ENCODE measurements around the gene UBA1. TPM values are rescaled to one million over a fixed set of nuclear protein-coding genes. Genes with fewer than 3 reads are reported as not detected.
A peak's percentile ranks its signal among the peaks of the same experiment; 100 is the strongest.

UBA1 gene
- total and polyA plus RNA-seq, 2 of the 8 experiments (the other 6 are each of a cell fraction or from before 2014, with no cell fraction given), result 313 to 458 TPM

GRCh38 chrX:47158131-47158530 is 35.5 kb upstream of the UBA1 start:
- Histone ChIP-seq H3K79me2 (ENCODE audit: control insufficient read depth in 1 of 2, insufficient read depth in 2 of 2, low read length in 2 of 2) (peaks cover 0 to 46% of the 10 kb centered on the region in 2 experiments; a peak in 2 of 4 replicates), H3K4me3 (ENCODE audit: extremely low read depth in 1 of 4, insufficient read depth in 2 of 4, low read depth in 3 of 4, low read length in 4 of 4) (no peak overlapping the region), H3K36me3 (ENCODE audit: control insufficient read depth in 2 of 4, insufficient read depth in 4 of 4, low read length in 3 of 4) (peaks cover 0 to 17% (median 3%) of the 10 kb centered on the region in 4 experiments; a peak in 3 of 8 replicates), H2AFZ (ENCODE audit: low read length) (no peak overlapping the region), H3K9me3 (ENCODE audit: insufficient read depth in 2 of 2, low read depth in 1 of 2, low read length in 1 of 2) (no peaks in the 10 kb centered on the region), H3K27ac (ENCODE audit: low read depth, low read length) (no peak overlapping the region), H3K79me1 (ENCODE audit: low read depth, low read length) (peaks cover 2% of the 10 kb centered on the region; the same call in 1 of the 2 replicates), H3K4ac (replicated peaks; ENCODE audit: insufficient read length, low read depth, low read length) (no peak overlapping the region), H3K23ac (ENCODE audit: insufficient read length) (no peak overlapping the region), H3K4me1 (replicated peaks in 1 of 4; ENCODE audit: control insufficient read depth in 3 of 4, insufficient read depth in 4 of 4, low read length in 3 of 4) (no peaks in the 10 kb centered on the region), H3K9ac (replicated peaks in 1 of 4; ENCODE audit: extremely low read depth in 1 of 4, low read depth in 3 of 4, low read length in 3 of 4) (no peak overlapping the region), H2BK15ac (ENCODE audit: low read length) (no peak overlapping the region), H2BK20ac (ENCODE audit: low read length) (no peak overlapping the region), H2BK5ac (ENCODE audit: low read depth, low read length) (no peak overlapping the region), H4K8ac (ENCODE audit: extremely low read depth, insufficient read depth, low read length) (no peak overlapping the region), H3K23me2 (ENCODE audit: low read depth, low read length) (no peaks in the 10 kb centered on the region), H2BK120ac (replicated peaks; ENCODE audit: low read depth, low read length) (no peak overlapping the region), H3K4me2 (ENCODE audit: insufficient read depth in 1 of 2, low read depth in 2 of 2, low read length in 2 of 2) (no peak overlapping the region), H3K27me3 (replicated peaks in 1 of 4; ENCODE audit: control insufficient read depth in 3 of 4, extremely low read depth in 1 of 4, insufficient read depth in 3 of 4, low read length in 3 of 4) (no peaks in the 10 kb centered on the region), H2AK5ac (ENCODE audit: low read depth, low read length) (no peak overlapping the region), H3K14ac (ENCODE audit: insufficient read length) (no peak overlapping the region), H4K91ac (replicated peaks; ENCODE audit: insufficient read length, low read length) (no peak overlapping the region), H4K20me1 (replicated peaks in 1 of 2; ENCODE audit: control insufficient read depth in 1 of 2, insufficient read depth in 2 of 2, low read length in 2 of 2) (peaks cover 3 to 4% of the 10 kb centered on the region in 2 experiments), H4K5ac (ENCODE audit: insufficient read length, low read depth, low read length) (no peak overlapping the region), H3K56ac (replicated peaks; ENCODE audit: insufficient read length, low read depth, low read length) (no peak overlapping the region), H2BK12ac (ENCODE audit: low read depth, low read length) (no peak overlapping the region), H3K18ac (ENCODE audit: extremely low read depth, low read length) (no peak overlapping the region)
- WGBS, 2 experiments (ENCODE audit: extremely low coverage in 1 of 2, insufficient coverage in 1 of 2, insufficient read length in 1 of 2, insufficient replicate concordance in 2 of 2, low coverage in 1 of 2, low lambda C conversion rate in 2 of 2, missing lambda C conversion rate in 1 of 2), result 94% methylated on average over 10 of the region's 16 CpGs; no CpG with 5 or more reads in 1 of the 2 experiments
- DNase-seq (ENCODE audit: low read depth in 1 of 2, low spot score in 2 of 2) (peak in 1 of 2 experiments; percentile 57), FAIRE-seq (no peak)
- TF ChIP-seq CTCF (IDR thresholded peaks at IDR 0.05; ENCODE audit: control extremely low read depth in 1 of 3, insufficient read depth in 1 of 3, low read depth in 1 of 3, low read length in 3 of 3) (peak in 2 of 3 experiments; percentile 36 to 41; a peak in 2 of 4 replicates), SIN3A (conservative IDR thresholded peaks at IDR 0.05 in 1 of 2, IDR thresholded peaks at IDR 0.05 in 1 of 2; ENCODE audit: low read depth in 1 of 2, low read length in 2 of 2) (no peak), RXRA (IDR thresholded peaks at IDR 0.05; ENCODE audit: insufficient read depth, low read depth, low read length) (no peak), TBP (IDR thresholded peaks at IDR 0.05; ENCODE audit: low read depth, low read length) (no peak), RAD21 (IDR thresholded peaks at IDR 0.05 in 1 of 2, conservative IDR thresholded peaks at IDR 0.05 in 1 of 2; ENCODE audit: low read depth in 2 of 2, low read length in 2 of 2) (peak in 1 of 2 experiments; percentile 27; a peak in 1 of 4 replicates), CTBP2 (IDR thresholded peaks at IDR 0.05; ENCODE audit: borderline replicate concordance, insufficient read depth, insufficient read length, low read length) (no peak)
- CTCF ChIA-PET (ENCODE audit: partially characterized antibody), result interaction anchor here (0.6 to 1.1 kb wide), 3 partner anchors 20 to 172 kb away, joined by 3 to 4 read pairs (median 4); no protein-coding TSS in a partner anchor
- POLR2A ChIA-PET (ENCODE audit: partially characterized antibody), result interaction anchor here (1.1 kb wide), 1 partner anchor 30 kb away, joined by 3 read pairs; no protein-coding TSS in a partner anchor

All from H1 (cell line).